Stimulated activated CD4-positive, alpha-beta T cell treated with anti-CD3 and anti-CD28 coated beads, Interleukin-2, amount 100 ng/mL, for 24 hours (primary cell): Measurements from ENCODE around the gene DHRSX.
"Not testable (repeated sequence)": the region's sequence is repeated elsewhere in the genome, so short reads cannot be mapped to it uniquely, and the experiment has no call there.

Experiments
- DNase-seq, 2 donors: peaks; one replicate each; pipeline ENCODE4 v3.0.0-alpha.2; 2020

DHRSX gene

GRCh38 chrX:2388669-2389068 lies 112.1 kb downstream of the DHRSX start:
- DNase-seq = no peak

DNA sequence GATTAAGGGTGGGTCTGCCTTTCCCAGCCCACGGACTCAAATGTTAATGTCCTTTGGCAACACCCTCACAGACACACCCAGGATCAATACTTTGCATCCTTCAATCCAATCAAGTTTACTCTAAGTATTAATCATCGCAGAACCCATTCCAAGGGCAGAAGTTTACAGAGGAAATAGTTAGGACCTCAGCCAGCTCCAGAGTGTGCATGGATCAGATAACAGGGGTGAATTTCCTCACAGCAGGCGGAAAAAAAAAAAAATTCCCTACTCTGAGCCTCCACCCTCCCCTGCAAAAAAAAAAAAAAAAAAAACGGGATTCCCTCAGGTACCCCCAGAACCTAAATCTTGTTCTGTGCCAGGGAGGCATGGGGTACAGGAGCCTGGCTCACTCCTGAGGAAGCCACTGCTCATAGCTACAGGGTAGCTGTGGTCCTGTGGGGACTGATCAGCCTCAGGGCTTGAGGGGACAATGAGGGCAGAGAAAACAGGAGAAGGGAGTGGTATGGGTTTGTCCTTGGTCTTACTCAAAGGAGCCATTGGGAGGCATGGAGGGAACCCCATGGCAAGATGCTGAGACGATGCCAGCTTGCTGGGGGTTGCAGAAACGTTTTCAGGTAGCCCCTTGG lies 113.0 kb downstream of the DHRSX start:
- no peak for DNase-seq

- DNase-seq = no peak
These were observed 115.6 kb downstream of the DHRSX start for GRCh38 chrX:2385224-2385623.

DNA sequence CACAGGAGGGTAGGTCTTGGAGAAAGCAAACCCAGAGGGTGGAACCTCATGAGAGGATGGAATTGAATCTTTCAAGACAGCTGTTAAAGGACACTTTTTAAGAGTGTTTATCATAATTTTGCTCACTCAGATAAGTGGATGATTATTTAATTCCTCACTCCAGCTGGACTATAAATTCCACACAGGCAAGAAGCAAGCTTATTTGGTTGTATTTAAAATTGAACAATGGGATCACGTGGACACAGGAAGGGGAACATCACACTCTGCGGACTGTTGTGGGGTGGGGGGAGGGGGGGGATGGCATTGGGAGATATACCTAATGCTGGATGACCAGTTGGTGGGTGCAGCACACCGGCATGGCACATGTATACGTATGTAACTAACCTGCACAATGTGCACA lies 116.3 kb downstream of the DHRSX start:
- no peak for DNase-seq

DNA sequence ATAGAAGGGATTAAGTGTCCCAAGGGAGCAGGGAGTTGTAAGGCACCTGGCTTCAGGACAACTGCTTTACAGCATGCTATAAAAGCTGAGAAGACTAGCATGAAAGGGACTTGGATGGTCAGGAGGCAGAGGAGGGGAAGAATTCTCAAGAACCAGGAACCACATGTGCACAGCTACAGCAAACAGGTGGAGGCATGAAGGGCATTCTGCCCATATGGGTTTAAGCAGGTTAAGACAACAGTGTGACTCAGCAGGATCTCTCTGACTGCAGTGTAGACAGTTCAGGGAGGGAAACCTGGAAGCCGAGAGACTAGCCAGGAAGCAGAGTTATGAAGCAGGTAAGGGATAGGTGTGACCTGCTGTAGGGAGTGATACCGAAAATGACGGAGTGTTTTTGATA lies 117.0 kb downstream of the DHRSX start:
- no peak for DNase-seq

DNA sequence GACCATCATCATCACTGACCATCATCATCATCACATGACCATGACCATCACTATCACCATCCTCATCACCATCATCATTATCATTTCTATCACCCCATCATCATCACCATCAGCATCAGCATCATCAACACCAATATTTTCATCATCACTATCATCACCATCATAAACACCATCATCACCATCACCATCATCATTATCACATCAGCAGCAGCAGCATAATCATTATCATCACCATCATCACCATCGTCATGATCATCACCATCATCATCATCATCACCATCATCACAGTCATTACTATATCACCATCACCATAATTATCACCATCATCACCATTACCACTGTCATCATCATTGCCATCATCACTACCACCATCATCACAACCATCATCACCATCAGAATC lies 117.6 kb downstream of the DHRSX start:
- no peak for DNase-seq

GRCh38 chrX:2382433-2383048 lies 118.2 kb downstream of the DHRSX start:
- not testable (repeated sequence) for DNase-seq

DNA sequence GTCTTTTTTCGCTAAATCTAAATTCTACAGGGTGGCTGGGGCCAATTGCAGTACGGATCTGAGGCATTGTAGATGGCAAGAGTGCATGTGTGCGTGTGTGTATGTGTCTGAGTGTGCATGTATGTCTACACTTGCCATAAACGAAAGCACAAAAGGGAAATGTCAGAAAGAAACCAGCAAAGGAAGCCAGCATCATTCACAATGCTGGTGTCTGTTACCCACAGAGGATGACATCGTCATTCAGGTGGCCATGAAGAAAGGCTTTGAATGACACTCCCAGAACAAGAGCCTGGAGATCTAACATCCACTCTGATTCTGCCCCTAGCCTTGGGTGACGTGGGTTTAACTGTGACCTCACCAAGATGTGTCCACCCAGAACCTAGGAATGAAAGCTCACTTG lies 124.6 kb downstream of the DHRSX start:
- DNase-seq = no peak

DNA sequence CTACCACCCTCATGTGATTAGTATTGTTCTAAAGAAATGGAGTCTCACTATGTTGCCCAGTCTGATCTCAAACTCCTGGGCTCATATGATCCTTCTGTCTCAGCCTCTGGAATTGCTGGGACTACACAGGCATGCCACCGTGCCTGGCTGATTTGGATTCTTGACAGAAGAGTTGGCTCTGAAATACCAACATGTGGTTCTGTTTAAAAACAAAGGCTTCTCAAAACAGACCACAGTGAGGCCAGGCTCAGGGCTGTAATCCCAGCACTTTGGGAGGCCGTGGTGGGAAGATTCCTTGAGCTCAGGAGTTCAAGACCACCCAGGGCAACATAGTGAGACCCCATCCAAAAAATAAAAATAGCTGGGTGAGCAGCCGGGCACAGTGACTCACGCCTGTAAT lies 126.7 kb downstream of the DHRSX start:
- no peak for DNase-seq

GRCh38 chrX:2373615-2374014 lies 127.2 kb downstream of the DHRSX start:
- no peak for DNase-seq

DNA sequence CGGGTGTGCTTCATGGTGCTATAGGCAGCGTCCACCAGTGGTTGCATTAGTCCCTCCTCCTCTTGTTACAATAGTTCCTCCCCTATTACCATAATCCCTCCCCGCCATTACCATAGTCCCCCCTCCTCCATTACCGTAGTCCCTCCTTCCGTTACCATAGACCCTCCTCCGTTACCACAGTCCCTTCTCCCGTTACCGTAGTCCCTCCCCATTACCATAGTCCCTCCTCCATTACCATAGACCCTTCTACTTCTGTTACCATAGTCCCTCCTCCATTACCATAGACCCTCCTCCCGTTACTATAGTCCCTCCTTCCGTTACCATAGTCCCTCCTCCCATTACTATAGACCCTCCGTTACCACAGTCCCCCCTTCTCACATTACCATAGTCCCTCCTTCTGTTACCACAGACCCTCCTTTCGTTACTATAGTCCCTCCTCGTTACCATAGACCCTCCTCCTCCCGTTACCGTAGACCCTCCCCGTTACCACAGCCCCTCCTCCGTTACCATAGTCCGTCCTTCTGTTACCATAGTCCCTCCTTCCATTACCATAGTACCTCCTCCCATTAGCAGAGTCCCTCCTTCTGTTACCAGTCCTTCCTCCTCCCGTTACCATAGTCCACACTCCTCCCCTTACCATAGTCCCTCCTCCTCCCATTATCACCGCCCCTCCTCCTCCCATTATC lies 129.6 kb downstream of the DHRSX start:
- no peak for DNase-seq

- DNase-seq = no peak
These were observed 130.3 kb downstream of the DHRSX start for GRCh38 chrX:2370456-2370855.

GRCh38 chrX:2369206-2369605 lies 131.6 kb downstream of the DHRSX start:
- DNase-seq = no peak

- no peak for DNase-seq
These were observed 140.0 kb downstream of the DHRSX start for GRCh38 chrX:2360731-2361130.

DNA sequence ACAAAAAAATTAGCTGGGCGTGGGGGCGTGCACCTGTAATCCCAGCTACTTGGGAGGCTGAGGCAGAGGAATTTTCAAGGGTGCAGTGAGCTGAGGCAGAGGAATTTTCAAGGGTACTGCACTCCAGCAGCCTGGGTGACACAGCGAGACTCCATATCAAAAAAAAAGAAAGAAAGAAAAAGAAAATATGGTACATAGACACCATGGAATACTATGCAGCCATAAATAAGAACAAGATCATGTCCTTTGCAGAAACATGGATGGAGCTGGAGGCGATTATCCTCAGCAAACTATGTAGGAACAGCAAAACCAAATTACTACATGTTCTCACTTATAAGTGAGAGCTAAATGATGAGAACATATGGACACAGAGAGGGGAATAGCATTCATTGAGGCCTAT lies 141.3 kb downstream of the DHRSX start:
- DNase-seq = not testable (repeated sequence)

DNA sequence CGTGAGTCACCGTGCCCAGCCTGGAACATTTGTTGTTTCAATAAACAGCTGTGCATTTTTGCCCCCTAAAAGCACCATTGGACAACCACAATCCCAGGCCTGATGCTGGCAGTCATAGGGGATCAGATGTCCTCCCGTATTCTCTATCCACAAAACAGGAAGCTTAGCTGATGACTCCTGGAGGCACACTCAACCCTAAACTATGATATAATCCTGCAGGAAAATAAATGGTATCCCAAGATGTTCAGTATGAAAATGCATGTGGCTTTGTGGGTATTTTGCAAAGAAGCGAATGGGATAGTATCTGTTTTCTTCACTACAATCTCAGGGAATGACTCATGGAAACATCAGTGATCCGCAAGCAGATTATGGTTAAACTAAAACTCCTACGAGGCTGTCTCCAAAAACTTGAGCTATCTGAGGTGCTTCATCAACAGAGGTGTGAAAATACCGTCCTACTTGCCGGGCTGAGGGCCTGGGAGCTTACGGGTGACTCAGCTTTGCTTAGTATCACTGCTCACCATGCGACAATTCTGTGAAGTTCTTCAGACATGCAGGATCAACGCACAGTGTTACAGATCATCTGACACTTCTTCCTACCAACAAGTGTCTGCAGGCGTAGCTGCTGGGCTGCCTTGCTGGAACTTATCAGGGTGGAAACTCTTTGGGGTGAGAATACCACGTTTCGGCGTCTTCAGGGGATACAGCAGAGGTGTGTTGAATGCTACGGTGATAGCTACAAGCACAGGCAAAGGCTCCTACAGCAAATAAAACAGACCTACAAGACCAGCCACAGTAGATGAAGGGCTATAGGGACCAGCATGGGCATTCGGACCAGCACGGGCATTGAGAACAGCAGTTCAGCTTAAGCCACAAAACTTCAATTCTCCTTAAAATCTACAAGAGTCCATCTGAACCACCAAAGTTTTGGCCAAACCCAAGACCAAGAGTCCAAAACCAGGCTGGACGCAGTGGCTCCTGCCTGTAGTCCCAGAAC lies 148.5 kb downstream of the DHRSX start:
- DNase-seq = no peak

GRCh38 chrX:2351321-2351720 lies 149.5 kb downstream of the DHRSX start:
- DNase-seq = no peak

GRCh38 chrX:2350703-2351102 lies 150.1 kb downstream of the DHRSX start:
- DNase-seq = not testable (repeated sequence)

DNA sequence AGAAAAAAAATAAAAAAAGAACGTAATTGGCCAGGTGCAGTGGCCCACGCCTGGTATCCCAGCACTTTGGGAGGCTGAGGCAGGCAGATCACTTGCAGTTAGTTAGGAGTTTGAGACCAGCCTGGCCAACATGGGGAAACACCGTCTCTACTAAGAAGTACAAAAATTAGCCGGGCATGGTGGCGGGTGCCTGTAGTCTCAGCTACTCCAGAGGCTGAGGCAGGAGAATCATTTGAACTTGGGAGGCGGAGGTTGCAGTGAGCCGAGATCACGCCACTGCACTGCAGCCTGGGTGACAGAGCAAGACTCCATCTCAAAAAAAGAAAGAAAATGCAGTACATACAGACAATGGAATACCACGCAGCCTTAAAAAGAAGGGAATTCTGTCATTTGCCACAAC lies 150.7 kb downstream of the DHRSX start:
- not testable (repeated sequence) for DNase-seq

DNA sequence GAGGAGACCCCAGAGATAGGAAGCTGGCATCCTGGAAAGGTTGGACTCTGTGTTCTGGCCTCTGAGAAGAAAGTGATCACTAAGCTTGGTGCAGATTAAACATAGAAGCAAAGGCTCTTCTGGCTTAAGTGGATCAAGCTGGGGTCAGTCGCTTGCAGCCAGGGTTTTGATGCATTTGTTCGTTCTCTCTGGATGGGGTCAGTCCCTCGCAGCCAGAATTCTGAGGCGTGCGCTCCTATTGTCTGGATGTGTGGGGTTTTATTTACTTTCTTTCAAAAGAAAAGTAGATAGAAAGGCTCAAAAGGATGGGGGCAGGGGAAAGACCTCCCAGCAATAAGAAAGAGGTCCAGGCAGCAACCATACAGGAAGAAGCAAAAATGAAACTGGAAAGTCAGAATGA lies 152.6 kb downstream of the DHRSX start:
- DNase-seq = no peak

DNA sequence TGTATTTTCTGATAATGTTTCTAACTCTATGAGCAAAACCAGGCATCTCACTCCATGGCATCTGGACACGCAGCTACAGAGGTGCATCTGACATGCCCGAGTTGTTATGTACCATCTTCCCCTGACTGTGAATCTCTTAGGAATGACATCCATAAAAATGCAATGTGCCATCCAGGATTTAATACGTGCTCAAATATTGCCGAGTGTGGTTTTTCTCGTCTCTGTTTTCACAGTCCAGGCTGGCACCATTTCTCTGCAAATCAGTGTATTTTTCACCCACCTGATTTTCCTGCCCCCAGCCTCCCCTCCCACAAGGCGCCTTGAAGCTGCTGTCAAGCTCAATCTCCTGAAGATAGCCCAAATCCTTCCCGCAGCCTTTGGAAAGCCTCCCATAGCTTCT lies 154.6 kb downstream of the DHRSX start:
- DNase-seq = no peak

- DNase-seq = no peak
These were observed 155.2 kb downstream of the DHRSX start for GRCh38 chrX:2345562-2345961.

GRCh38 chrX:2343413-2343812 lies 157.4 kb downstream of the DHRSX start:
- DNase-seq = no peak
